Astrocyte (in vitro differentiated cells and primary cell): ENCODE data around the gene TATDN2. TPM values are rescaled to one million over a fixed set of nuclear protein-coding genes. Genes with fewer than 3 reads are reported as not detected.

Source experiments
- DNase-seq: peaks from one replicate; pipeline ENCODE4 v3.0.0-alpha.2; 2010; ENCODE audit warnings: low read depth
- FAIRE-seq: peaks from 2 replicates; lab custom pipeline; 2011; peaks lifted over from hg19 to GRCh38; lab: Jason Lieb, UNC
- H2AFZ ChIP-seq: 2 replicates; pipeline ENCODE4 v1.6.0; 2012; ENCODE audit warnings: low read depth, low read length, inconsistent platforms
- H3K27ac ChIP-seq: 2 replicates; pipeline ENCODE4 v1.5.1; 2011; ENCODE audit warnings: low read depth, low read length, inconsistent platforms
- H3K27me3 ChIP-seq: 2 replicates; pipeline ENCODE4 v1.6.0; 2011; ENCODE audit warnings: low read length, inconsistent platforms; ENCODE audit not compliant: insufficient read depth
- H3K36me3 ChIP-seq: 2 replicates; pipeline ENCODE4 v1.5.1; 2011; ENCODE audit warnings: low read length, inconsistent platforms; ENCODE audit not compliant: insufficient read depth
- H3K4me1 ChIP-seq: 2 replicates; pipeline ENCODE4 v1.5.1; 2011; ENCODE audit warnings: low read length, inconsistent platforms; ENCODE audit not compliant: insufficient read depth
- H3K4me2 ChIP-seq: 2 replicates; pipeline ENCODE4 v1.6.0; 2012; ENCODE audit warnings: low read length, inconsistent platforms
- H3K4me3 ChIP-seq: 2 replicates; pipeline ENCODE4 v1.5.1; 2011; ENCODE audit warnings: low read depth, mild to moderate bottlenecking, low read length, inconsistent platforms; ENCODE audit not compliant: insufficient read depth
- H3K79me2 ChIP-seq: 2 replicates; pipeline ENCODE4 v1.6.0; 2012; ENCODE audit warnings: mild to moderate bottlenecking, low read length, inconsistent platforms; ENCODE audit not compliant: insufficient read depth
- H3K9ac ChIP-seq: 2 replicates; pipeline ENCODE4 v1.6.0; 2012; ENCODE audit warnings: mild to moderate bottlenecking, low read length, inconsistent platforms
- H3K9me3 ChIP-seq: 2 replicates; pipeline ENCODE4 v1.5.1; 2012; ENCODE audit warnings: low read depth, mild to moderate bottlenecking, low read length, inconsistent platforms; ENCODE audit not compliant: insufficient read depth
- H4K20me1 ChIP-seq: 2 replicates; pipeline ENCODE4 v1.6.0; 2012; ENCODE audit warnings: low read length, inconsistent platforms; ENCODE audit not compliant: insufficient read depth
- H3K27ac Mint-ChIP-seq: one replicate; pipeline ENCODE4 v1.8.0; 2021; ENCODE audit warnings: mild to moderate bottlenecking, mixed read lengths; ENCODE audit not compliant: unreplicated experiment
- H3K27me3 Mint-ChIP-seq: one replicate; pipeline ENCODE4 v1.8.0; 2021; ENCODE audit warnings: low read depth, mixed read lengths; ENCODE audit not compliant: unreplicated experiment
- H3K36me3 Mint-ChIP-seq: one replicate; pipeline ENCODE4 v1.8.0; 2021; ENCODE audit warnings: low read depth, mixed read lengths; ENCODE audit not compliant: unreplicated experiment
- H3K4me1 Mint-ChIP-seq: one replicate; pipeline ENCODE4 v1.8.0; 2021; ENCODE audit warnings: low read depth, mixed read lengths; ENCODE audit not compliant: unreplicated experiment
- H3K4me3 Mint-ChIP-seq: one replicate; pipeline ENCODE4 v1.8.0; 2021; ENCODE audit warnings: mild to moderate bottlenecking, moderate library complexity, mixed read lengths; ENCODE audit not compliant: unreplicated experiment
- H3K9me3 Mint-ChIP-seq: one replicate; pipeline ENCODE4 v1.8.0; 2021; ENCODE audit warnings: mild to moderate bottlenecking, mixed read lengths; ENCODE audit not compliant: unreplicated experiment
- EZH2 ChIP-seq: IDR thresholded peaks from 2 replicates; pipeline ENCODE4 v1.6.1; 2012; ENCODE audit warnings: mild to moderate bottlenecking, low read length, inconsistent platforms; ENCODE audit not compliant: insufficient read depth
- total RNA-seq: library from RNA; stranded (reverse); gene quantifications from 2 replicates; pipeline ENCODE4 v1.2.1, GENCODE V29; 2021
- TF ChIP-seq, protein P1 (sequence below): IDR thresholded peaks from 2 replicates; pipeline ENCODE4 v1.5.1; 2011; ENCODE audit warnings: low read depth, mild to moderate bottlenecking, inconsistent platforms, low read length, moderate library complexity; ENCODE audit not compliant: insufficient read depth

TATDN2 gene
- total RNA-seq, 1 donor from 2014 or later, result 29.5 TPM

DNA sequence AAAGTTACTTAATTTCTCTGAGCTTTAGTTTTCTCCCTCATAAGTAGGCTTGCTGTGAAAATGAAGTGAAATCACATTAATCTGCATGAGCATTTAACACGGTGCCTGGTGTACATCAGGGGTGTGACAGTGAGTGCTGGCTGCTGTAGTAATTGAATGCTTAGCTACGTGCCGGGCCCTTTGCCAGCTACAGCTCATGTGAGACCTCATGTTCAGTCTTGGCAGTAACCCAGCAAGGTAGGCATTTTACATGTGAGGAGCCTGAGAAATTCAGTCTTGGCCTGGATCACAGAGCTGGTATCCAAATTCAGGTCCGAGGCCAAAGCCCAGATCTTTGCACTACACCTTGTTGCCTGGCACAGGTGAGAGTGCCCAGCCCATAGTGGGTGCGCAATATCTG, 35.4 kb downstream of the TATDN2 start:
- no peak overlapping the region for H3K27ac Mint-ChIP-seq
- FAIRE-seq, result no peak
- Histone ChIP-seq H3K27ac (no peak overlapping the region), H4K20me1 (peaks cover 12% of the 10 kb centered on the region), H3K79me2 (no peaks in the 10 kb centered on the region), H3K27me3 (no peaks in the 10 kb centered on the region), H3K4me2 (no peak overlapping the region), H3K9ac (no peak overlapping the region), H3K9me3 (no peaks in the 10 kb centered on the region), H3K4me3 (no peak overlapping the region), H3K4me1 (peaks cover 16% of the 10 kb centered on the region), H3K36me3 (peaks cover 22% of the 10 kb centered on the region), H2AFZ (no peak overlapping the region)
- peaks cover 26% of the 10 kb centered on the region for H3K36me3 Mint-ChIP-seq
- H3K9me3 Mint-ChIP-seq, result no peaks in the 10 kb centered on the region
- H3K4me3 Mint-ChIP-seq, result no peak overlapping the region
- peaks cover 31% of the 10 kb centered on the region for H3K4me1 Mint-ChIP-seq
- no peak for DNase-seq
- H3K27me3 Mint-ChIP-seq, result no peaks in the 10 kb centered on the region
- TF ChIP-seq, protein P1, sequence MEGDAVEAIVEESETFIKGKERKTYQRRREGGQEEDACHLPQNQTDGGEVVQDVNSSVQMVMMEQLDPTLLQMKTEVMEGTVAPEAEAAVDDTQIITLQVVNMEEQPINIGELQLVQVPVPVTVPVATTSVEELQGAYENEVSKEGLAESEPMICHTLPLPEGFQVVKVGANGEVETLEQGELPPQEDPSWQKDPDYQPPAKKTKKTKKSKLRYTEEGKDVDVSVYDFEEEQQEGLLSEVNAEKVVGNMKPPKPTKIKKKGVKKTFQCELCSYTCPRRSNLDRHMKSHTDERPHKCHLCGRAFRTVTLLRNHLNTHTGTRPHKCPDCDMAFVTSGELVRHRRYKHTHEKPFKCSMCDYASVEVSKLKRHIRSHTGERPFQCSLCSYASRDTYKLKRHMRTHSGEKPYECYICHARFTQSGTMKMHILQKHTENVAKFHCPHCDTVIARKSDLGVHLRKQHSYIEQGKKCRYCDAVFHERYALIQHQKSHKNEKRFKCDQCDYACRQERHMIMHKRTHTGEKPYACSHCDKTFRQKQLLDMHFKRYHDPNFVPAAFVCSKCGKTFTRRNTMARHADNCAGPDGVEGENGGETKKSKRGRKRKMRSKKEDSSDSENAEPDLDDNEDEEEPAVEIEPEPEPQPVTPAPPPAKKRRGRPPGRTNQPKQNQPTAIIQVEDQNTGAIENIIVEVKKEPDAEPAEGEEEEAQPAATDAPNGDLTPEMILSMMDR, result no peak
- no peak for TF ChIP-seq EZH2

DNA sequence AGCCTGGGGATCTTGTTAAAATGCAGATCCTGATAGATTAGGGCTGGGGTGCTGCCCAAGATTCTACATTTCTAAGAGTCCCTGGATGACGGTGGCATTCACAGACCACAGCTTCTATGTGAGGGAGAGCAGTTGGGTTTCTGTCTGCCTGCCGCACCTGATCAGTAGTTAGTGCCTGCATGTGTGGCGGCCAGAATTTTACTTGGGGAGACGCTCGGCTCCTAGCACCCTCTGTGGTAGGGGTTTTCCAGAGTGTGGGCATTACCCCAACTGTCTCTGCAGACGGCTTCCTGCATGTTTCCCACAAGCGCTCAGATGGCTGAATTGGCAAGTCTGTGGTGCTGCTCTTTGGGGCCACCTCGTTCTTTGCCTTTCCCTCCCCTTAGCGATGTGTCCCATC, 36.2 kb downstream of the TATDN2 start:
- no peak overlapping the region for H3K9ac ChIP-seq
- no peak overlapping the region for H3K4me3 ChIP-seq
- Mint-ChIP-seq H3K36me3 (peaks cover 24% of the 10 kb centered on the region), H3K27me3 (no peaks in the 10 kb centered on the region), H3K4me1 (peaks cover 31% of the 10 kb centered on the region), H3K9me3 (no peaks in the 10 kb centered on the region), H3K27ac (peak overlapping the region; percentile 53), H3K4me3 (no peak overlapping the region)
- TF ChIP-seq, protein P1, result no peak
- no peak for TF ChIP-seq EZH2
- no peak overlapping the region for H3K27ac ChIP-seq
- DNase-seq, result no peak
- H3K27me3 ChIP-seq, result no peaks in the 10 kb centered on the region
- peaks cover 16% of the 10 kb centered on the region for H3K4me1 ChIP-seq
- no peak for FAIRE-seq
- H2AFZ ChIP-seq, result no peak overlapping the region
- peaks cover 10% of the 10 kb centered on the region for H4K20me1 ChIP-seq
- no peaks in the 10 kb centered on the region for H3K79me2 ChIP-seq
- H3K36me3 ChIP-seq, result peaks cover 22% of the 10 kb centered on the region
- H3K4me2 ChIP-seq, result no peak overlapping the region
- no peaks in the 10 kb centered on the region for H3K9me3 ChIP-seq

DNA sequence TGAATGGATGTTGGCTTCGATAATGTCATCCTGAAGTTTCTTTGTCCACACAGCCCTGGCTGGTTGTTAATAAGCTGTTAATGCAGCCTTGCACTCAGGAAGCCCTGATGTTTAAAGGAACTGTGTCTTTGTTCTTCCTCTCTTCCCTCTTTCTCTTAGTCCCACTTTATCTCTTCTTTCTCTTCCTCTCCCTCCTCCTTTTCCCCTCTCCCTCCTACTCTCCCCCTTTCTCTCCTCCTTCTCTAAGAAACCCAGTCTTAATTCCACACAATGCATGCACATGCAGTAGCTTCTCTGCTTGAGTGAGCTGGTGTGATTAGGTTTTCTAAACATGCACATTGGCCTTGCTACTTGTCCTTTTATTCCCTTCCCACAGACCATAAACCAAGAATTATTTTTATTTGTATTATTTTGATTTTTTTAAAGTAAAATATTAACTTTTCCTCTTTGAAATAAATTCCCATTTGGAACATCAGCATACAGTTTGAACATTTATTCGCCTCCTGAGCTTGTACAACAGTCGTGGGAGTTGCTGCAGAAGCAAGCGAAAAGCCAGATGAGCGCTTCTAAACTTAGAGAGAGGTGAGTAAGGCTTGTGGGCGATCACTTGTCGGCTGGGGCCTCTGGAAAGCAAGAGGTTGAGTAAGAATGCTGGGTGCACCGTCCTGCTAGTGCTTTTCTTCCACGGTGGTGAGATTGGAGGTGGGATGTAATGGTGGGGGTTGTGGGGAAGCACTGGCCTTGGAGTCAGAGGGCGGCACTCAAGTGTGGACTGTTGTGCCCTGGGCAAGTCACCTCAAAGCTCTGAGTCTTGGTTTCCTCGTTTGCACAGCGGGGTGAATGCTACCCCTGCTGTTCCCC, 37.2 kb downstream of the TATDN2 start:
- Histone ChIP-seq H2AFZ (no peak overlapping the region), H3K4me1 (peaks cover 16% of the 10 kb centered on the region), H3K4me2 (no peak overlapping the region), H3K36me3 (peaks cover 18% of the 10 kb centered on the region), H3K79me2 (no peaks in the 10 kb centered on the region), H3K27ac (no peak overlapping the region), H3K4me3 (no peak overlapping the region), H4K20me1 (peaks cover 4% of the 10 kb centered on the region), H3K9ac (no peak overlapping the region), H3K27me3 (no peaks in the 10 kb centered on the region), H3K9me3 (no peaks in the 10 kb centered on the region)
- DNase-seq, result peak; percentile 37
- H3K4me3 Mint-ChIP-seq, result peak overlapping the region; percentile 2
- TF ChIP-seq, protein P1, result no peak
- TF ChIP-seq EZH2, result no peak
- H3K9me3 Mint-ChIP-seq, result no peaks in the 10 kb centered on the region
- peaks cover 21% of the 10 kb centered on the region for H3K36me3 Mint-ChIP-seq
- FAIRE-seq, result no peak
- H3K4me1 Mint-ChIP-seq, result peaks cover 31% of the 10 kb centered on the region
- H3K27me3 Mint-ChIP-seq, result no peaks in the 10 kb centered on the region
- H3K27ac Mint-ChIP-seq, result no peak overlapping the region
